Limb (tissue), 2 donors: ENCODE measurements around the gene TUBG1.

Source experiments
- DNase-seq, 2 donors: peaks; one replicate each; pipeline ENCODE4 v3.0.0-alpha.2; 2016; ENCODE audit errors: extremely low spot score in 2 of 2

Gene TUBG1

DNA sequence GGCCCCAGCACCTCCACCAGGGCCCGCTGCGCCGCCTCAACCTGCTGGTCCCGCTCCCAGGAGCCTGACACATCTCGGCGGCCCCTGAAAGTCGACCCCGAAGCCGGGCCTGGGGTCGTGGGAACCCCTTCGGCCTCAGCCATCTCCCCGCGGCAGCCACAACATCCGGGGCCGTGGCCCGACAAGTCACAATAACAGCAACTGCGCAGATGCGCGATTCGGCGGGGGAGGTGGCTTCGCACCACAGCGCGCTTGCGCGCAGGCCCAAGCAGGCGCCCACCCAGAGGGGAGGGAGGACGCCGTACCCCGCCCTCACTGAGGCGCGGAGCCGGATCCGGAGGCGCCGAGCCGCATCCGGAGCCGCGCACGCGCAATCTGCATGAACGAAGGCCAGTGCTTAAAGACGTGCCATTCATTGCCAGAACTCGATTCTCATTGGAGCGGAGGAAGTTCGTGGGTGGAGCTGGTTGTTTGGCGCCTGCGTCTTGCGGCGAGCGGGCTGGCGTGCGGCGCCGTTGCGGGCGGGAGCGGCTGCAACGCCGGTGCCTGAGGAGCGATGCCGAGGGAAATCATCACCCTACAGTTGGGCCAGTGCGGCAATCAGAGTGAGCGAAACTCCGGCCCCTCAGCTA lies at the start of gene TUBG1, which contains the start of gene RETREG3:
Gene TUBG1, plus strand, starts transcription at position 502 of the 632 bp plus-strand sequence. Its CDS starts 55 bp downstream, at position 557.
Gene RETREG3, minus strand, starts transcription at position 193 of the 632 bp plus-strand sequence. Its CDS starts 50 bp downstream, at position 143.
- DNase-seq: peak; percentile 99

DNA sequence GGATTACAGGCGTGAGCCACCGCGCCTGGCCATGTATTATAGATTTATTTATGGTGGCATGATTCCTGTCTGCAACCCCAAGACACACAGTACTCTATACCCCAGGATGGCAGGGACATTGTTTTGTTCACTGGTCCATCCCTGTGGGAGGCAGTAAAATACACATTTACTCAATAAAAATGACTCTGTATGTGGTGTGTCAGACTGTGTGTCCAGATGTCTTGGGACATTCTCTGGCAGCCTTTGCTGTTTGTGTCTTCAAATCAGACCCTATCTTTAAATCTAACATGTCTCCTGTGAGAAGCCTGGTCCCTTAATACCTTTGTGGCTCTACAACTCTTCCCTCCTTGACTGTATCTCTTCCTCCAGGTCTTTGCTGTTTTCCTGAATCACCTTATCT lies 49.2 kb upstream of the TUBG1 start:
- no peak for DNase-seq

- DNase-seq: peak; percentile 92 to 97
Measured at GRCh38 chr17:42561897-42562387, 47.5 kb upstream of the TUBG1 start, which contains the start of gene COASY. COASY (plus strand) TSS chr17:42562148; CDS start chr17:42562623, 475 bp downstream.

- no peak for DNase-seq
Measured at GRCh38 chr17:42562388-42563142, 46.9 kb upstream of the TUBG1 start.

GRCh38 chr17:42563143-42563509 lies 46.4 kb upstream of the TUBG1 start:
- DNase-seq: no peak

- DNase-seq: no peak
Measured at GRCh38 chr17:42563543-42563942, 45.9 kb upstream of the TUBG1 start.

DNA sequence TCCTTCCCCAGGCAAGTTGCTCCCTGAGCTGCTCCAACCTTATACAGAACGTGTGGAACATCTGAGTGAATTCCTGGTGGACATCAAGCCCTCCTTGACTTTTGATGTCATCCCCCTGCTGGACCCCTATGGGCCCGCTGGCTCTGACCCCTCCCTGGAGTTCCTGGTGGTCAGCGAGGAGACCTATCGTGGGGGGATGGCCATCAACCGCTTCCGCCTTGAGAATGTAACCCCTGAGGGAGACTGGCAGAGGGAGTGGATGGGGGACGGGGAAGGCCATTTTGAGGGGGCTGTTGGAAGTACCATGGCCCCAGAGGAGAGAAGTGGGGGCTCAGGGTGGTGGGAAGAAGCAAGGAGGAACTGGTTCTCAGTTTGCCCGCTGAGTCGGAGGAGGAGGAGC lies 45.5 kb upstream of the TUBG1 start:
- DNase-seq: no peak

DNA sequence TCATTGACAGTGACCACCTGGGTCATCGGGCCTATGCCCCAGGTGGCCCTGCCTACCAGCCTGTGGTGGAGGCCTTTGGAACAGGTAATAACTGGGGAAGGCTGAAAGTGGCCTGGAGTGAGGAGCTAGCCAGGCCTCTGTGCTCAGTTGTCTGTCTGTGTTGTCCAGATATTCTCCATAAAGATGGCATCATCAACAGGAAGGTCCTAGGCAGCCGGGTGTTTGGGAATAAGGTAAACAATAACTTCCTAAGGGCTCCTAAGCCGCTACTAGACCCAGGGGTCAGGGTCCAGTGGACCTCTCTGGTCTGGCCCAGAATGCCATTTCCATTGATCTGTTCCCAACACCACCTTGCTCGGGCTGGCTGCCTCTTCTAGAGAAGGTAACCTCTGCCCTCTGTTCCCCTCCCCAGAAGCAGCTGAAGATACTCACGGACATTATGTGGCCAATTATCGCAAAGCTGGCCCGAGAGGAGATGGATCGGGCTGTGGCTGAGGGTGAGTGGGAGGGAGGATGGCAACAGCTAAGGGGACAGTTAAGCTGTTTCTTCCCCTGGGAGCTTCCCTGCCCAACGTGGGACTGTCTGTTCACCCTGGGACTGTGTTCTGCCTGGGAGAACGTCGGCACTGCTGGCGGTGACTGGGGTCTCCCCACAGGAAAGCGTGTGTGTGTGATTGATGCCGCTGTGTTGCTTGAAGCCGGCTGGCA lies 44.5 kb upstream of the TUBG1 start:
- DNase-seq: no peak

- DNase-seq: no peak
Measured at GRCh38 chr17:42565523-42566214, 43.8 kb upstream of the TUBG1 start.

GRCh38 chr17:42566215-42566882 lies 43.1 kb upstream of the TUBG1 start:
- no peak for DNase-seq

DNA sequence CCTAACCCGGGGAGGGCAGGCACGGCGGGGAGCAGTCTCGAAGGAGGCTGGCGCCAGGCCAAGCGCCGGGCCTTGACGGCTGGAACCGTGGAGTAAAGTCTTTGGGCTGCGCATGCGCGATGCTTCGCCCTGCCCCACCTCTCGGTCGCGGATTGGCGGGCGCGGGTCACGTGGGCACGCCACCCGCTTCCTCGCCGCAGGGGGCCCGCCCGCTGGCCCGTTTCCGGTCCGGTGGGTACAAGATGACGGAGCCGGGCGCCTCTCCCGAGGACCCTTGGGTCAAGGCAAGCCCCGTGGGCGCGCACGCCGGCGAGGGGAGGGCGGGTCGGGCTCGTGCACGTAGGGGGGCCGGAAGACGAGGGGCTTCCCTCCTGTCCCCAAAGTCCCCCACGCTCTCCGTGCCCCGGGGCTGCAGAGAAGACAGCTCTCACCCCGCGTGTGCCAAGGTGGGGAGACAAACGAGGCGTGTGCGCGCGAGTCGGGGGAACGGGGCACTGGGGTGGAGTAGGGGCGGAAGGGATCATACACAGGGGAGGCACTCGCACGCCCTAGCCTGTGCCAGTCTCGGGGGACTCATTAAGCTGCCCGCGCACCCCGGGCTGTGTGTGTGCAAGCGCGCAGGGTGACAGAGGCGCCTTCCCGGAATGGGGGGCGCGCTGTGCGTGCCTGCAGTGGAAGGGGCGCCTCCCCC lies 42.5 kb upstream of the TUBG1 start, which contains the start of gene MLX:
Gene MLX, plus strand, starts transcription at position 218 of the 691 bp plus-strand sequence. Its CDS starts 25 bp downstream, at position 243.
- peak; percentile 94 to 95 for DNase-seq

DNA sequence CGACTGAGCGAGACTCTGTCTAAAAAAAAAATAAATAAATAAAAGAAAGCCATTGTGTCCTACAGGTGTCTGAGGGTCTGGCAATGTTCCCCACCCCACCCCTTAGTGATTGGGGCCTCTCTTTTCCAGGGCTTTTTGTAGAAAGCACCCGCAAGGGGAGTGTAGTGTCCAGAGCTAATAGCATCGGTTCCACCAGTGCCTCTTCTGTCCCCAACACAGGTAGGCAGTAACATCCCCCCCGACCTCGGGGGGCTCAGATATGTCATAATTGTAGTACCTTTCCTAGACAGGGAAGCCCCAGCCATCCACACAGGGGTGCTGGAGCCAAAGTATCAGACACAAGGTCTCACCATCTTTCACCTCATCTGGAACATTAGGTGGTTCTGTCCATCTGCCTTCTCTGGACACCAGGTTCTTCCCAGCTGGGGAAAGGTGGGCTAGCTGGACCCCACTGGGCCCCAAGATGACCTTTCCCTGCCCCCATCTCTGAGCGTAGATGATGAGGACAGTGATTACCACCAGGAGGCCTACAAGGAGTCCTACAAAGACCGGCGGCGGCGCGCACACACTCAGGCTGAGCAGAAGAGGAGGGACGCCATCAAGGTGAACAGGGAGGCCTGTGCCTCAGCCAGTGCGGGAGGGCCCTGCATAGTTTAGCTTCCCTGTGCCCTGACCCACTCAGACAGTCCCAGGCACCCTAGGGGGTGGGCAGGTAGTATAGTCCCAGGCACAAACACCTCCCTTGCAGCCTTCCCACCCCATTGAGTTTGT lies 41.0 kb upstream of the TUBG1 start:
- no peak for DNase-seq

DNA sequence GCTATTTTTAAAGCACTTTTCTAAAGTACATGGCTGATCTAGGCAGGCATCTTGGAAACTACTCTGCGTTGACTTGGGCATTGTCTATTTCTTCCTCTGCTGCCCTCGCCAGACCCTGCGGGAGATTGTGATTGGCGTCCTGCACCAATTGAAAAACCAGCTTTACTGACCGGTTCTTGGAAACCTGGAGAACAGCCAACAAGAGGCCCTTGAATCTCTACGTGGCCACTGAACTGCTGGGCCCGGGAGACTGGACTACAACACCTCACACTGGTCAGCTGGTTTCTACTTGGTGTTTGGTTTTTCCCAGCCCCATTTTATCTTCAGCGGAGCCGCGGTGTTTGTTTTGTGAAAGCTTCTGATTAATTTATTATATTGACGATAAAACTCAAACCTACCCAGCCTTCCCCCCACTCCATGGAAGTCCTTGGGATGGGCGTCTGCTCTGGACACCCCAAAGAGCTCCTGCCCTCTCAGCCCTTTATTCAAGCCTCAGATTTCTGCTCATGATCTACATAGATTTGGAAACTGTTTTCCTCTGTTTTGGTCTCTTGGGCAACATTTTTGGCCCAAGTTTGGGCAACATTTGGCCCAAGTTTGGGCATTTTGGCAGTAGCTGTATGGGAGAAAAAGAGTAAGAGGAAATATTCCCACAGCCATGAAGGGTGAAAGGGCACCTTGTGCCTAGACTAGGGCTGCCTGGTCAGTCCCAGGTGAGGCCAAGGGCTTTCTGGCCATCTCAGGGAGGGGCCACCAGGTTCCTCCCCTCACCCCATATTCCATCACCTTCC lies 37.9 kb upstream of the TUBG1 start:
- DNase-seq: no peak

- no peak for DNase-seq
Measured at GRCh38 chr17:42573095-42573494, 36.4 kb upstream of the TUBG1 start.

DNA sequence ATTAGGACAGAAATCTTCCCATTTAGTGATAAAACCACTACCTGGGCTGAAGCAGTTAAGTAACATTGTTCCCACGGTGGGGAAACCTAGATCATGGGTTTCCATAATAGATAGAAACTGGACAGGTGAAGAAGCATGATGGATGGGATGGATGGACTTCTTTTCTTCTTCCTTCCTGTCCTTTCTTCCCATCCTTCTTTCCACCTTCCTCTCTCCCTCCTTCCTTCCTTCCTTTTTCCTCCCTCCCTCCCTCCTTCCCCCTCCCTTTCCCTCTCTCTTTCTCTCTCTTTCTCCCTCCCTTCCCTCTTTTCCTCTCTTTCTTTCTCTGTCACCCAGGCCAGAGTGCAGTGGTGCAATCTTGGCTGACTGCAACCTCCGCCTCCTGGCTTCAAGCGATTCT lies 35.0 kb upstream of the TUBG1 start:
- DNase-seq: no peak

DNA sequence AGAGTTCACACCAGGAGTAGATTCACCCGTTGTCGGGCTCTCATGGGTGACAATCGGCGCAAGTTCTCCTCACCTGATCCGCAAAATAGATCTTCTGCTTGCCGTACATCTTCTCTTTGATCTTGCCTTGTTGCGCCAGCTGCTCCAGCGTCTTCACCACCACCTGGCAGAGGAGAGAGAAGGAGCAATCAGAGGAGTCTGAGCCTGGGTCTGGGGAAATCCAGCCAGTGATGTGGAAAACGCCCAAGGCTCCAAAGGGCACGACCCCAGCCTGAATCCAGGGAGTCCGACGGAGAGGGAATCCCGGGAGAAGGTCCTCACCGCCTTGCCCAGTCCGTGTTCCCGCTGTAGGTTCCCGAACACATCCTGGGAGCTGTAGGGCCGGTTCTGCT lies 32.3 kb upstream of the TUBG1 start:
- DNase-seq: no peak

DNA sequence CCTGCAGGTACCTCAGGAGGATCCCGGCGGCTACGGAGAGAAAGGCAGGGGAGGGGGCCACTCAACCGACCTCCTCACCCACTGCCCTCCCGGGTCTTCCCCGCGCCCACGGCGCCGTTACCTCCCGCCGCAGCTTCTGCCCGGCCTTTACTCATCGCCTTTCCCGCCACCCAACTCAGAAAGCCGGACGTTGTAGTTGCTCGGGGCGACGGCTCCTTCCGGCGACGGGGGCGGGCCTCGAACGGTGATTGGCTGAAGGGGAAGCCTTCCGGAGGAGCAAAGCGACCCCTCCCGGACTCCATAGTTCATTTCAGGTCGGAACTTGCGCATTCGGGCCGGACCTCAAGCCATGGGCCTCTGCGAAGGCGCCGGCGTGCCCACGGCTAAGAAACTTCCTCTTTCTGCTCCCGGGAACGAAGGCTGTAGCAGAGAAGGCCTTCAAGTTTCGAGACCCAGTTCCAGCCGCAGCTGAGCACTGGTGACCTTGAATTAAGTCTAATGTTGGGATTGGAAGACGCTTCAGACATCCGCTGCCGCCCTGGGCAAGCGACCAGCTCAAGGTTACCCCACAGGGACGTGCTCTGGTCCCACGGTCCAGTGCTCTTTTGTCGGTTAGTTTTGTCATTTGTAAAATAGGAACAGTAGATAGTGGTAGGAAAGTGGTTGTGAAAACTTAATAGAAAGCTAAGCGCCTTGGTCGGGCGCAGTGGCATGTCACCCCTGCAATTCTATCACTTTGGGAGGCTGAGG lies 31.8 kb upstream of the TUBG1 start, which contains the start of gene PSMC3IP:
Gene PSMC3IP, minus strand, starts transcription at position 198 of the 750 bp plus-strand sequence. Its CDS starts 43 bp downstream, at position 155.
- DNase-seq: peak; percentile 94 to 95
